ENCODE data around the gene CRTAP.
"Not testable (repeated sequence)": the region's sequence is repeated elsewhere in the genome, so short reads cannot be mapped to it uniquely, and the experiment has no call there.

Gene CRTAP

DNA sequence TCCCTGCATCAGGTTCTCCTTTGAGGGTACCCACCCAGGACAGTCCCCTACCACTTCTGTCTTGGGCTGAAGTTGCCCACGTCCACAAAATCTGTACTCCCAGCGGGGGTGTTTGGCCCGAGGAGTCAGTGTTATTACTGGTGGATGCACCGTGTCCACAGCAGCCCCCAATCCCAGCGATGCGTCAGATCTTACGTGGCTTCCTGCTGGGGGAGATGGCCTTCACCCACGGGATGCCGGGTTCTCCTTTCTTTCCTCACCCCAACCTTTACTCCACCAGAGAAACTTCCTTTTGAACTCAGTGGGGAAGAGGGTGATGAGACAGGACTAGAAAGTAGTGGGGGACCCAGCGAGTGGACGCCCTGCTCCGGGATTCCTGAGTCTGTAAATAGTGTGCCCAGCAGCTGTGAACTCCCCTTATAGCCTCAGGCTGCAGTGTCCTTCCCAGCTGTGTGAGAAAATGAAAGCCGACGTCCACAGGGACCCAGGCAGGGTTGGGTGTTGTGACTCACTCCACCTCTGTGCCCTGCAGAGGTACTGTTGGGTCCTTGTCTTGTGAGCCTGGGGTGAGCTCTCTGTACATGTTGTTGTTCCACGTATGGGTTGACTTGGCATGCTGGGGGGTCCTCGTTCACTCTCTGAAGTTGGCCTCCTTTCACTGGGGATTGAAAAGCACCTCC is 31.5 kb downstream of the CRTAP start:
- no peak for DNase-seq

DNA sequence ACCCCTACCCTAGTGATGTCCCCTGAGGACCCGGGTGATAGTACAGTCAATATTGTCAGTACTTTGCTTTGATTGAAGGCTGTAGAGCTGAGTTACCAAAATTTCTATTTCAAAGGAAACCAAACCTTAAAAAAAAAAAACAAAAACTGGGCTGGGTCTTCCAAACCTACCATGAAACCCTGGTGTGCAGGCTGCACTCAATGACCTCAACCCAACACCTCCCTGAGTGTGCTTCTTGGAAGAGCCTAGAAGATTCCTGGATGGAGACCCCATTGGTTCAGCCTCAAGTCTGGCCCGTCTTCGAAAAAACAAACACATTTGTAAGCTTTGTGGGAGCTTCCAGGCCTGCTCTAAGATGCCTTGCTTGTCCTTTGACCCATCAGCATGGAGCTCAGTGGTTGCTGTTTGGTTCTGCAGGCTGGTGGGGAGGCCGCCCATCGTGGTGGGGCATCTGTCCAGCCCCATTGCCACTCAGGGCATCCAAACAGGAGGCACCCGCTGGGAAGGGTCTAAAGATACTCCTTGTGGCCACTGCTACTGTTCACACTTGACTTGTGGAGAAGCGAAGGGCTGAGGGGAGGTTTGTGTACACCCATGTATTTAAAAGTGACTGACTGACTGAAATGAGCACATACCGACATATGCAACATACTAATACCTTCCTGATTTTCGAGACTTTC is 32.2 kb downstream of the CRTAP start:
- no peak for DNase-seq

DNA sequence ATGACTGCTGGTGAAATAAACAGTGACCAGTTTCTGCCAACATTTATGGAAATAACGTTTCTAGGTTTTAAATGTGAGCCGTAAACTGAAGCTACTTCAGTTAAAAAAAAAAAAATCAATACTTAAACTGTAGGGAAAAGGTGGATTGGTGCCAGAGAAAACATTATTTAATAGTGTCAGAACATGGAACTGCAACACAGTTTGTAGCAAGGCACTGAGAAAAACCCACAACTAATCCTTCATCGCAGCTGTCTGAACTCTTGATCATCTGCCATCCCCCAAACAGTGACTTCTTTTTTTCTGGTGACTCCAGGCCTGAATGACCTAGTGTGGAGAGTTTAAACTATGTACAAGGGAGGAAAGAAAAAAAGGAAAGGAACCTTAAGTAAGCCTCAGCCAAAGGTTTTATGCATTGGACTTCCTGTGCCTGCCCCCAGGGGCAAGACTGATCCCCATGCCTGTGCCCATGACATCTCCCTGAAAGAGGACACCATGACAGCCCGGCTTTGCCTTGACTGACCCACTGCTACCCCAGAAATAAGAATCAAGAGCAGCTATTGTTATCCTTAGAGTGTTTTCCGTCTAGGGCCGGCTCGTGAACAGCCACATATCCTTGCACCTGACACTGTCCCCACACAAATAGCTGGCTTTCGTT is 33.1 kb downstream of the CRTAP start:
- peak in 1 of 2 experiments; percentile 8 for DNase-seq

DNA sequence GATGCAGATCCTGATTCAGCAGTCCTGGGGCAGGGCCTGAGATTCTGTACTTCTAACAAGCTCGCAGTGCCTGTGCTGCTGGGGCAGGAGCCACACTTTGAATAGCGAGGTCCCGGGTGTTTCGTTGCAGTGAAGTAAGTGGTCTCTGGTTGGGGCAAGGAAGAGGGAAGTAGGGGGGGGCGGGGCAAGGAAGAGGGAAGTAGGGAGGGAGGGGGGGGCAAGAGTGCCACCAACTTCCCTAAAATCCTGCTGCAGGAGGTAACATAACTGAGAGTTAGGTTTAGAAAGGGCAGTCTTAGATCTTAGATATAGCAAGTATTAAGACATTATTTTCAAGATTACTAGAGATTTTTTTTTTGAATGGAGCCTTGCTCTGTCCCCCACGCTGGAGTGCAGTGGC is 35.5 kb downstream of the CRTAP start:
- no peak for DNase-seq

DNA sequence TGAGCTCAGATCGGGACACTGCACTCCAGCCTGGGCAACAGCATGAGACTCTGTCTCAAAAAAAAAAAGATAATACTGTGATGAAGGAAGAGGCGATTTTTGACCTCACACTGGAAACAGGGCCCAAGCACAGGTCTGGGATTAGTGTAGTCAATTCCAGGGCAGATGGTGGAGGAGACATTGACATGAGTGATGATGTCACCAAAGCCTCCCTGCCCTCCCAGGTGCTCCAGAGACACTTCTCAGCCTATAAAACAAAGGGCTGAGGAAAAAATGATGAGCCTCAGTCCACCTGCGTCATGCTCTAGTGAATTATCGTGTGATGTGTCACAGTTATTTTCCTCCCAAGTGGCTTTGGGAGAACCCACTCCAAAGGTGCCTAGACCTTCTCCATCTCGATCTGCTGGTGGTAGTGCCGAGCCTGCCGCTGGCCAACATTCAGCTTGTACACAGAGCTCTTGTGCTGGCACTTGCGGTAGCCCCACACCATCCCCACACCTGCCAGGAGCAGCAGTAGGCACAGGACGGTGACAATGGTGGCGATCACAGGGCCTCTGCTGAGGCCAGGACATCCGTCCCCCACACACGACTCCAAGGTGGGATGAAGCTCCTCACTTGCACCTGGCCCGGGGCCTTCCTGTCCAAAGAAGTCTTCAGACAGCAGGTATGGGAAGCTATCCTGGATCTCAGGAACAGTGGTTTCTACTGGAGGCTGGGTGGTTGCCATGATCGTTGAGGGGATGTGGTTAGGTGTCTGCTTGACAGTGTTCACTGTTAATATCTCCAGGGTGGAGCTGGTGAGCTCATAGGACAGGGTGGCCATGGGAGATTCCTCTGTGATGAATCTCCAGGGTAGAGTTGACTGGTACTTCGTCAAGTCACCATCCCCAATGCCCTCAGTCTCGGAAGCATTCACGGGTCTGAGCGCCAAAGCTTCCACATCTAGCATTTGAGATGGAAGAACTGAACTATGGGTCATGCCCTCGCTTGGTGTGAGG is 38.8 kb downstream of the CRTAP start:
- peak in 1 of 2 experiments; percentile 23 for DNase-seq

DNA sequence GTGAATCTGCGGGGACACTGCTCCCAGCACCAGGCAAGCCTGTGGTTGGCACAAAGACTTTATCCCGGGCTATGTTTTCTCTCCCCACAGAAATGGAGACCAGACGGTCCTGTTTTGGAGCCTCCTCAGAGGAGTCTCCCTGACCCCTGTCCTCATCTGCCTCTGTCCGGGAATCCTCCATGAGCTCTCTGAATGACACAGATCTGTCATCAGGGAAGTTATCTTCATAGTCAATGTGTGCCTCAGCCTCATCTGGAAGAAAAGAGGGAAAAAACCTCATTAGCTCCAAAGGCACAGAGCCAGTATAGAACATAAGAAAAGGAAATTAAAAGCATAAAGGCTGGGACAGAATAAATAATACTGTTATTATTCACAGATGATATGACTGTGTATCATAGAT is 40.0 kb downstream of the CRTAP start:
- no peak for DNase-seq

DNA sequence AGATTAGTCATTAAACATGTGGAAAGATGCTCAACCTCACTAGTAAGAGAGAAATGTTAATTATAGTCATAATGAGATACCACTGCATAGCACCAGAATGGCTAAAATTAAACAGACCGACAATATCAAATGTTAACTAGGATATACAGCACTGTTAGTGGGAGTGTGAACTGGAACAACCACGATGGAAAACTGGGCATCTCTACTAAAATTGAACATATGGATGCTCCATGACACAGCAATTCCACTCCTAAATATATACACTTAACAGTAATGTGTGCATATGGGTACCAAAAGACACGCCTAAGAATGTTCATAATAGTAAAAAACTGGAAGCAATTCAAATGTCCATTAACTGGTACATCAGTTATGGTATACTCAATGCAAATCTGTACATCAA is 41.5 kb downstream of the CRTAP start:
- no peak for DNase-seq

DNA sequence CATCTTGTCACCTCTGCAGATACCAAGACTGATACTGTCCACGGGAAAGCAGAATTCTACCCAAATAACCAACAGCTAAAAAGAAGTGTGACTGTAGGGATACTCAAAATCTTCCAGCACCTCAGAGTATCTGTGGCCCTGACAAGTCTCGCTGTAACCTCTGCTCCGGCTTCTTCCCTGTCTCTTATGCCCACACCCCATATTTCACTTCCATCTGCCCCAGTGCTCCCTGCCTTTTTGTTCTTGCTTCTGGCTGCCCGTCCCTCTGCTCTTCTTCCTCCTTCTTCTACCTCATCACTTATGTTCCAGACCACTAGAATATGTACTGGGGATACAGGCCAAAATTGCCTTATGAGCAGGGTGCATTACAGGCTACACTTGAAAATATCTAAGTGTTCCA is 45.4 kb downstream of the CRTAP start:
- DNase-seq: no peak

DNA sequence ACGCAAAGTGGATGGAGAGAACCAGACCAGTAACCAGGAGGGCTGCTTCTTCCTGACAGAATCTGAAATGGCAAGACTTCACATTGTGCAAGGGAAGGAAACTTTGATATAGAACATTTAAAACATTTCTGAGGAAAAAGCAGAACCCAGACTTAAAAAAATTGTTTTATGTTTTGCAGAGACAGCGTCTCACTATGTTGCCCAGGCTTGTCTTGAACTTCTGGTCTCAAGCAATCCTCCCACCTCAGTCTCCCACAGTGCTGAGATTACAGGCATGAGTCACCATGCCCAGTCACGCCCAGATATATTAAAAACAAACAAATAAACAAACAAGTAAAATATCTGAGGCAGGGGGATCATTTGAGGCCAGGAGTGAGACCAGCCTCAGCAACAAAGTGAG is 46.2 kb downstream of the CRTAP start:
- no peak for DNase-seq

DNA sequence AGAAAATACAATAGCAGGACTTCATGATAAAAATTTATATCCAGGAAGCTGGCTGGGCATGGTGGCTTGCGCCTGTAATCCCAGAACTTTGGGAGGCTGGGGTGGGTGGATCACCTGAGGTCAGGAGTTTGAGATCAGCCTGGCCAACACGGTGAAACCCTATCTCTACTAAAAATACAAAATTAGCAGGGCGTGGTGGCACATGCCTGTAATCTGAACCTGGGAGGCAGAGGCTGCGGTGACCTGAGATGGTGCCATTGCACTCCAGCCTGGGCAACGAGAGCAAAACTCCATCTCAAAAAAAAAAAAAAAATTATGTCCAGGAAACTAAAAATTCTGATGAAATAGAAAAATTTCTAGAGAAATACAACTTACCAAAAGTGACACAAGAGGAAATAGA is 48.8 kb downstream of the CRTAP start:
- DNase-seq: not testable (repeated sequence)

DNA sequence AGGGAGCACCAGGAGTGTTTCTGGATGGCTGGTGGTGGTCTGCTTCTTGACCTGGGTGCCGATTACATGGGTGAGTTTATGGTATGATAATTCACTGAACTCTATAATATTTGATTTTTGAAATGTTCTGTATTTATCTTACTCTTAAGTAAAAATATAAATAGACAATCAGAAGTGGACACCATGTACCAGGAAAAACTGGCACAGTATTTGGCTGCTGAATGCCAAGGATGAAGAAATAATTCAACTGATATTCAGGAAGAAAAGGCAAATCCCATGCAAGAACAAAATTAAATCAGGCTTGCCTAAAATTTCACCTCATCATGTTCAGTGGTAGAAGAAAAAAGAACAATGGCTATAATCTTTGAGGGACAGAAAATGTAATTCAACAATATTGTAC is 51.6 kb downstream of the CRTAP start:
- DNase-seq: no peak

DNA sequence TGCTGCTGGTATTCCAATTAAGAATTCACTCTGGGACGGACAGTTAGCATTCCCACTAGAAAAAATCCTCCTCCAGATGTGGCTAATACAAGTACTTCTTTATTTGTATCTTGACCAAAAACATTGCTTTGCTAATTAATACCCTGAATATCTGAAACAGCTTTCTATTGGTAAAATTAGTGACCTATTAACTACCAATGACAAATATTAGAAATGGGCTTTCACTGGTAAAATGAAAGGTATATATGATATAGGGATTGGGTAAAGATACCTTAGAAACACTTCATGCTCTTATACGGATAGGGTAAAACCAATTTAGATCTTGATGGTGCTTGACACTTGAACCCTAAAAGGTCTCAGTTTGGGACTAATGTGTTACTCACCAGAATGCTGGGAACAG is 52.3 kb downstream of the CRTAP start:
- DNase-seq: no peak

DNA sequence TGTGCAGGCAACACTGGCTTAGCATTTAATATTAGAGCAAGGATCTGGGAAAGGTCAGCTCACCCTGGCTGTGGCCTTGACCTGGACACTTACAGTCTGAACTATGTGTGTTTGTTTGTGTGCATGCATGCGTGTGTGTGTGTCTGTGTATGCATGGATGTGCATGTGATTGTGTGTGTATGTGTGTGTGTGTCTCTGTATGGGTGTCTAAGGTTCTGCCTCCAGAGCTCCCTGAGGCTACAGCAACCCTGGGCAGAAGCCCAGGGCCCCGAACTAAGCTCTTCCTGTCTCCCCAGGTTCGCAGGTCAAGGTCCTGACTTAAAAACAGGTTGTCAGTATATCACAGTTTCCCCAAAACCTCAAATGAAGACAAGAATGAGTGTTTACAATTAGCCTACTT is 53.5 kb downstream of the CRTAP start:
- DNase-seq: no peak

DNA sequence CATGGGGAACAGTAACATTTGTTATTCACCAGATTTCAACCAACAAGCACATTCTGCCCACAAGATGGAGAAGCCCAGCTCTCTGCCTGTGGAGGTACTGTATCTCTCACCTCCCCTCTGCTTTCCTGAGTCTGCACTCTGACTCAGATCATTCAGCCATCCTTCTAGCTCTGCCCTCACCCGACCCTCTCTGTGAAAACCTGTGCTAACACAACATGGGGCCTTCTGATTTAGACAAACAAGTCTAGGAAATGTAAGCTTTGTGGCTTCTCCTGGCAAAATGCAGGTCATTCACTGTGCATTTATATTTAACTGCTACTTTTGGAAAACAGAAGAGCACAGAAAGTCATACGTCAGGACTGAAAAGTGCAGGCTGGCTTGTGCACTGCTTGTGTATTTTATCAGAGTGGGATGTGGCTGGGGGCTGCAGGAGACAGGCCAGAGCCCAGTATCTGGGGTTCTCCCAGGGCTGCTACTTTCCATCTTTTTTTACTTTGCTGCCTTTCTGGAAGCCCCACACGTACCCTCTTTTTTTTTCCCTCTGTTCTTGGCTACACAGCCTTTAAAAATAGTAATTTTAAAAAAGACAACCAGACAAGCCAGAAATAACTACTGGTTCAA is 54.0 kb downstream of the CRTAP start:
- no peak for DNase-seq

DNA sequence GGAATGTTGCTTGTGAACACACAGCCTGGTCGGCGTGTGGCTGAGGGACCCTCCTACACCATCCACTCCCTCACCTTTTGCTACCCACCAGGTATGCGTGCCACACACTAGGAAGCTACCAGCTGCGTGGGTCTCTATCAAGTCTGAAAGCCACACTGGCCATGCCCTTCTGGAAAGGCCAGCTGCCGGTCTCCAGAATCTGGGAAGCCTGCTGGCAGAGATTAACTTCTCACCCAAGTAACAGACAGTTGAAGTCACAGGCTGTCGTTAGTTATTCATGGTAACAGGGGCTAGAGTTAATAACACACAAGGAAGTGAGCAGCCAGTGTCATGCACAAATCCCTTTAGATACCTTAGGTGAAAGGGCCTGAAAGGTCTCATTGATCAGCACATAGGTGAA is 56.7 kb downstream of the CRTAP start:
- peak; percentile 73 to 88 for DNase-seq

DNA sequence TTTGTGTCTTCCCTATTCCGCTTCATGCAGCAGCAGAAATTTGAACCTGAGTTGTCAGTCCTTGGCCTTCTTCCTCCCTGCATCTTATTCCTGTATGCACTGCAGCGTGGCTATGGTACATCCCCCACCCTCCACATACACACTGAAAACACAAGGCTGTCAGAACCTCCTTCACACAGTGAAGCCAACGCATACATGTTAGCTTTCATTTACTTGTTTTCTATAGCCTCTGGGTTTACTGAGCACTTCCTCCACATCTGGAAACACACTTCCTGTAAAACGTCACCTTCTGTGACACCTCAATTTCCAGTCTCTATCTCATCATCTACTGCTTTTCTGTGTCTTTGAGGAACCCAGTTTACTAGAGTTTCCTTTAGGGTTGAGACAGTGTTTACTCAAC is 57.8 kb downstream of the CRTAP start:
- DNase-seq: no peak

DNA sequence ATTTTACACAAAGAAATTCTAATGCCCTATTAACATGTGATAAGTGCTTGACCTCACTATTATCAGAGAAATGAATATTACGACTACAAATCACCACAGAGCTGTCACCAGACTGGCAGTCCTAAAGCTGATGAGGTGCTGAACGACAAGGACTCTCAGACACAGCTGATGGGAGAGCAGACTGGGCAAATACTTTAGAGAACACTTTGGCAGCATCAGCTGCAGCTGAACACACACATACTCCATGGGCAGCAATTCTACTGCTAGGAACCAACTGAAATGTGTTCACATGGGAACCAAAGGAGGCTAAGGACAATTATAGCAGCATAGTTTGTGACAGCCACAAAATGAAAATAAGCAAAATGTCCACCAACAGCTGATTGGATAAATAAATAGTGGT is 59.3 kb downstream of the CRTAP start:
- DNase-seq: peak in 1 of 2 experiments; percentile 17

DNA sequence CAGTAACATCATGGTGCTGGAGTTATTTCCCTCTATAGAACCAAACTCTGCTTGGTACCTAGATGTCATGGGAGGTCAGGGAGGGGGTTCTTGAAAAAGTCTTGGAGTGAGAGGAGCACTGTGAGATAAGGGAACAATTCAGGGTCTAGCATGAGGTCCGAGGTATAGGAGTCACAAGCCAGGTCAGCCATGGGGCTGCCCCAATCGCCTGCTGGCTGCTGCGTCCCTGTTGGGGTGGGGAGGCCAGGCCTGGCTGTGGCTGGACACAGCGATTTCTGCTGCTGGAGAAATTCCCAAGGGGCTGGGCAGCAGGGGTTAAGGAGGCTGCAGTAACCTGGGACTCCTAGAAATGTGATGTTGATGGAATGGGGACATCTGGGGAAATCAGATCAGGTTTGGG is 59.9 kb downstream of the CRTAP start:
- DNase-seq: no peak

DNA sequence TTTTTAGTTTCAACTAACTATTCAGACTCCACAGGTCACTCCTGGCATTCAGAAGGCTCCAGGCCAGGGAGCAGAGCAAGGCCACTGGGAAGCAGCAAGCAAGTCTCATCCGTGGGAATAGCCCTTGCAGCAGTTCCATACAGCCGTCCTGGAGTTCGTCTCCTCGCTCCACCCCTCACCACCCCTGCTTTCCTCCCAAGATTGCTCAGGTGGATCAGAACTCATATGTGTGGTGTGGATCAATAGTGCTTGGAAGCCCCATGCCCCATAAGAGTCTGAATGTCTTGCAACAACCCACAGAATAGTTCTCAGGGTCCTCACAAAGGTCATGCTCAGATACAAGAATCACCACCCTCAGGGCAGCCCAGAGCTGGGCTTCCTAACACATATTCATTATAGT is 60.3 kb downstream of the CRTAP start:
- DNase-seq: no peak

DNA sequence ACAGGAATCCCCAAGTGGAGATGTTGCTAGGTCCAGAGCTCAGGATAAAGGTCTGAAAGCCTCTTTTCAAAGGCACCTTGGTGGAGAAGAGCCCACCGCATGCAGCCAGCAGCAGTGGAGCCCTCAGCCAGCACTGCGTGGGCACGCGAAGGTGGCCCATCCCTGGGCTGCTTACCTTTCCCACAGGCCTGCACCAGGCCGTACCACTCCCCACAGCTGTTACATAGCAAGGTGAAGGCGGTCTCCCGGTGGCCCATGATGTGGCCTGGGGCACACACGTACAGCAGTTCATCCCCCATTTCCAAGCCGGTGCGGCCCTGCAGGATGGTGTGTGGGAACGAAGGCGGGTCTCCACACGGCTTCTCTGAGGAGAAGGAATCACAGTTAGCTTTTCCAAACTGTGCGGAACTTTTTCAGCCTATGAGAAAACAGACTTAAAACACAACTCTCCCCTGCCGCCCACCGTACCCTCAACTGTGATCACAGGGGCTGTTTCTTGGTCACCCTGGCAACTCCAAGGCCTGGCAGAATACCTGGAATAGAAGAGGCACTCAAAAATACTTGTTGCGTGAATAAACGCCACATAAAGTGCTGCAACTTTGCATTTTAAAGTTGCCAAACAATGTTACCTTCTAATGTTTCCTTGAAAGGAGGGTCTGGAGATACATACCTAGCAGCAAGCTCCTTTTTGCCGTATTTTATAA is 61.0 kb downstream of the CRTAP start:
- DNase-seq: no peak

DNA sequence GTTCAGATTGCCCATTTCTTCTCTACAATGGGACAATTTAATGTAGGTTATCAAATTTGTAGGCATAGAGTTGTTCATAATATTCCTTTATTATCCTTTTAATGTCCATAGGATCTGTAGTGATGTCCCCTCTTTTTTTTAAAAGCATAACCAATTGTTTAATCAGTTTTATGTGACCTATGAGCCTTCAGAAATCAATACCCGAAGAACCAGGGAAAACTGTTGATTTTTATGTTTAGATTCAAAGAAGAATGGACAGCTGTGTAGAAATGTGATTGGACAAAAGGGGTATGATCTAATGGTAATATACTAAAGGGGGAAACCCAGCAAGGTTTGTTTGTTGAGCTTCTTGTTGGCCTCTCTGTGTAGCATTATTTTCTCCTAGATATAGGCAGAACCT is 65.3 kb downstream of the CRTAP start:
- no peak for DNase-seq

DNA sequence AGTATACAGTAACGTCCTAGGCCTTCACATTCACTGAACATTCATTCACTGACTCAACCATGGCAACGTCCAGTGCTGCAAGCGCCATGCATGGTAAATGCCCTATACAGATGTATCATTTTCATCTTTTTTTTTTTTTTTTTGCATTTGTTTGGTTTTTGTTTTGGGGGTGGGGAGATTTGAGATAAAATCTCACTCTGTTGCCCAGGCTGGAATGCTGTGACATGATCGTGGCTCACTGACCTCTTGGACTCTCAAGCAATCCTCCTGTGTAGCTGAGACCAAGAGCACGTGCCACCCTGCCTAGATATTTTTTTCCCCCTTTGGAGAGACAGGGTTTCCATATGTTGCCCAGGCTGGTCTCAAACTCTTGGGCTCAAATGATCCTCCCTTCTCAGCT is 67.4 kb downstream of the CRTAP start:
- no peak for DNase-seq

Data from NCI-H524 (cell line).